Measurements from ENCODE around the gene LAMA1. TPM values are rescaled to one million over a fixed set of nuclear protein-coding genes. Genes with fewer than 3 reads are reported as not detected.

LAMA1 gene
- total and polyA plus RNA-seq, 10 of the 15 experiments (the other 5 are each of a cell fraction or from before 2014, with no cell fraction given) = under 0.01 to 1.9 (median 0.06) TPM; not detected in 6

DNA sequence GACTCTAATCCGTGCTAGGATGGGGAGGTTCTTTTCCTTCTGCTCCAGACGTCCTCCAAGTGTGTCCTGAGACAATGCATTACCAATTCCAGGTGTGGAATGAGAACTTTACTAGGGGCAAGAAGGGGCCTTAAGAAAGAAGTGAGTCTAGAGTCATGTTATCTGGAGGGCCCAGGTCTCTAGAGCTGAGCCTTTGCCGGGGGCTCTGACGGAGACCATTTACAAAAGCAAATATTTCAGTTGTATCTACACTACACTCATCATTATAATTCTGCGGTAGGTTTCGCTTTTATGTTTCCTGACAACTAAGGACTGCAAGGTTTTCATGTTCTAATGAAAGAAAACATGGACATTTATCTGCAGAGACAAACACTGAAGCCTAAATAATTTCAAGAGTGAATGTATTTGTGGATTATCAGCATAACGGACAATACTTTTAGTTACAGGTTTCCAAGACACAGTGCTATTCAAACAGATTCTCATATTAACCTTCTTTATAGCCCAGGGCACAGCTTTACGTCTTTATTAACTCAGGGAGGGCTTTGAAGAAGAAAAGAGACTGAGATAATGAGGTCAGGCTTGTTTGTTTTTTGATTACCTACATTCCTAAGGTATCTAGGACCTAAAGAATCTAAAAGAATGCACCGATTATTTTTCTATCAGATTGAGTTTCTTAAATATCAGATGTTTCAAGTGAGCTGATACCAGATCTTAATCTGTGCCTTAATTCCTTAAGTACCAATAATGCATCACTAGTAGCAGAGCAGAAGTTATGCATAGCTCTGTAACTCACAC lies 15.0 kb upstream of the LAMA1 start:
- no peak for ATAC-seq
- no peak overlapping the region for H3K9ac ChIP-seq (ENCODE audit: control insufficient read depth, insufficient read depth, low read length)
- H3K27me3 ChIP-seq (replicated peaks in 1 of 2; ENCODE audit: control insufficient read depth in 2 of 2, insufficient read depth in 2 of 2, low read length in 1 of 2) = no peaks in the 10 kb centered on the region
- no peak for FAIRE-seq
- DNase-seq (ENCODE audit: low read depth, low spot score) = no peak
- ChIA-PET CTCF (no interaction called here), RAD21 (ENCODE audit: unreplicated experiment) (no interaction called here), SMC1A (ENCODE audit: uncharacterized antibody, unreplicated experiment) (no interaction called here), POLR2A (no interaction called here)
- in situ Hi-C loops (cut with MboI) (no loop called here), intact Hi-C loops (cut with micrococcal nuclease; ENCODE audit: unreplicated experiment) (no loop called here)
- no peaks in the 10 kb centered on the region for H4K20me1 ChIP-seq (ENCODE audit: control insufficient read depth, insufficient read depth)
- H3K27ac ChIP-seq (ENCODE audit: control insufficient read depth, insufficient read depth) = no peak overlapping the region
- BruUV-seq (replicated peaks) = no TSS peak
- H3K36me3 ChIP-seq (ENCODE audit: control insufficient read depth in 2 of 2, insufficient read depth in 2 of 2, low read length in 1 of 2) = no peaks in the 10 kb centered on the region
- 22% methylated on average over 9 of the region's 9 CpGs for WGBS (ENCODE audit: insufficient coverage, insufficient replicate concordance, low lambda C conversion rate, missing lambda C conversion rate)
- H3K4me3 ChIP-seq = no peak overlapping the region
- no peaks in the 10 kb centered on the region for H3K9me3 ChIP-seq (replicated peaks; ENCODE audit: control insufficient read depth, insufficient read depth, low read length)
- H3K4me2 ChIP-seq (ENCODE audit: control insufficient read depth, insufficient read depth) = no peak overlapping the region
- no peaks in the 10 kb centered on the region for H3K4me1 ChIP-seq (ENCODE audit: control insufficient read depth, insufficient read depth, low read length)
- H3K79me2 ChIP-seq (ENCODE audit: control insufficient read depth, insufficient read depth, low read length) = no peaks in the 10 kb centered on the region
- TF ChIP-seq NFYA (IDR thresholded peaks at IDR 0.05; ENCODE audit: borderline replicate concordance, low read depth, low read length) = no peak
- no peak for TF ChIP-seq NFYB (IDR thresholded peaks at IDR 0.05; ENCODE audit: insufficient read depth, low read depth, low read length)
- TF ChIP-seq TBL1XR1 (IDR thresholded peaks at IDR 0.05; ENCODE audit: low read depth, low read length) = no peak
- TF ChIP-seq MXI1 (IDR thresholded peaks at IDR 0.05; ENCODE audit: low read depth, low read length) = no peak
- TF ChIP-seq MYB (IDR thresholded peaks at IDR 0.05; ENCODE audit: borderline replicate concordance, low read depth, low read length) = no peak
- TF ChIP-seq RCOR1 (conservative IDR thresholded peaks at IDR 0.05; ENCODE audit: low read depth, low read length) = no peak
- no peak for TF ChIP-seq JUND (IDR thresholded peaks at IDR 0.05; ENCODE audit: low read depth, low read length)
- TF ChIP-seq SIX5 (IDR thresholded peaks at IDR 0.05; ENCODE audit: low read depth, low read length, severe bottlenecking) = no peak
- no peak for TF ChIP-seq TCF7 (IDR thresholded peaks at IDR 0.05; ENCODE audit: borderline replicate concordance)
- no peak for TF ChIP-seq CBX5 (IDR thresholded peaks at IDR 0.05; ENCODE audit: low read depth)
- TF ChIP-seq TCF12 (IDR thresholded peaks at IDR 0.05; ENCODE audit: low read depth, low read length) = no peak
- no peak for TF ChIP-seq PML (IDR thresholded peaks at IDR 0.05; ENCODE audit: low read length)
- TF ChIP-seq, protein P1, sequence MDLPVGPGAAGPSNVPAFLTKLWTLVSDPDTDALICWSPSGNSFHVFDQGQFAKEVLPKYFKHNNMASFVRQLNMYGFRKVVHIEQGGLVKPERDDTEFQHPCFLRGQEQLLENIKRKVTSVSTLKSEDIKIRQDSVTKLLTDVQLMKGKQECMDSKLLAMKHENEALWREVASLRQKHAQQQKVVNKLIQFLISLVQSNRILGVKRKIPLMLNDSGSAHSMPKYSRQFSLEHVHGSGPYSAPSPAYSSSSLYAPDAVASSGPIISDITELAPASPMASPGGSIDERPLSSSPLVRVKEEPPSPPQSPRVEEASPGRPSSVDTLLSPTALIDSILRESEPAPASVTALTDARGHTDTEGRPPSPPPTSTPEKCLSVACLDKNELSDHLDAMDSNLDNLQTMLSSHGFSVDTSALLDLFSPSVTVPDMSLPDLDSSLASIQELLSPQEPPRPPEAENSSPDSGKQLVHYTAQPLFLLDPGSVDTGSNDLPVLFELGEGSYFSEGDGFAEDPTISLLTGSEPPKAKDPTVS (IDR thresholded peaks at IDR 0.05; ENCODE audit: low read depth, low read length) = no peak
- no peak for TF ChIP-seq GATAD2B (conservative IDR thresholded peaks at IDR 0.05; ENCODE audit: low read depth)
- TF ChIP-seq, protein P2, sequence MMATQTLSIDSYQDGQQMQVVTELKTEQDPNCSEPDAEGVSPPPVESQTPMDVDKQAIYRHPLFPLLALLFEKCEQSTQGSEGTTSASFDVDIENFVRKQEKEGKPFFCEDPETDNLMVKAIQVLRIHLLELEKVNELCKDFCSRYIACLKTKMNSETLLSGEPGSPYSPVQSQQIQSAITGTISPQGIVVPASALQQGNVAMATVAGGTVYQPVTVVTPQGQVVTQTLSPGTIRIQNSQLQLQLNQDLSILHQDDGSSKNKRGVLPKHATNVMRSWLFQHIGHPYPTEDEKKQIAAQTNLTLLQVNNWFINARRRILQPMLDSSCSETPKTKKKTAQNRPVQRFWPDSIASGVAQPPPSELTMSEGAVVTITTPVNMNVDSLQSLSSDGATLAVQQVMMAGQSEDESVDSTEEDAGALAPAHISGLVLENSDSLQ (IDR thresholded peaks at IDR 0.05) = no peak
- TF ChIP-seq, protein P3, sequence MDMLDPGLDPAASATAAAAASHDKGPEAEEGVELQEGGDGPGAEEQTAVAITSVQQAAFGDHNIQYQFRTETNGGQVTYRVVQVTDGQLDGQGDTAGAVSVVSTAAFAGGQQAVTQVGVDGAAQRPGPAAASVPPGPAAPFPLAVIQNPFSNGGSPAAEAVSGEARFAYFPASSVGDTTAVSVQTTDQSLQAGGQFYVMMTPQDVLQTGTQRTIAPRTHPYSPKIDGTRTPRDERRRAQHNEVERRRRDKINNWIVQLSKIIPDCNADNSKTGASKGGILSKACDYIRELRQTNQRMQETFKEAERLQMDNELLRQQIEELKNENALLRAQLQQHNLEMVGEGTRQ (IDR thresholded peaks at IDR 0.05; ENCODE audit: borderline replicate concordance, low read depth, low read length) = no peak
- no peak overlapping the region for H2AFZ ChIP-seq (ENCODE audit: control insufficient read depth, low read depth, low read length)

Data from GM12878 (cell line).